Cardiac fibroblast (primary cell): ENCODE data around the gene GLT1D1.

Experiments
- DNase-seq, 2 donors: peaks; one replicate each; pipeline versions ENCODE4 v3.0.0 to v3.0.0-alpha.2; 2010; ENCODE audit warnings: low read depth in 2 of 2
- H3K4me3 ChIP-seq, 2 donors: replicated peaks in 1 of 2; 1 replicate in 1 of 2; 2 replicates in 1 of 2; pipeline ENCODE4 v1.5.1; 2011; ENCODE audit warnings: low read depth in 2 of 2, low read length in 2 of 2, mild to moderate bottlenecking in 2 of 2, moderate library complexity in 1 of 2
- CTCF ChIP-seq: IDR thresholded peaks from one replicate; pipeline ENCODE4 v1.5.1; 2011; ENCODE audit warnings: low read depth, mild to moderate bottlenecking, low read length, inconsistent platforms

GLT1D1 gene

DNA sequence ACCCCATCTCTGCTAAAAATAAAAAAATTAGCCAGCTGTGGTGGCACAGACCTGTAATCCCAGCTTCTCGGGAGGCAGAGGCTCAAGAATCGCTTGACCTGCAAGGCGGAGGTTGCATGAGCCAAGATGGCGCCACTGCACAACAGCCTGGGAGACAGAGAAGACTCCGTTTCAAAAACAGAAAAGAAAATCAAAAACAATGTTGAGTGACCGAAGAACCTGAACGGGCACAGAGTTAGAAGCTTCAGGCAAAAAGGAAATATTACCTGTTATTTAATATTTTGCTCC lies 3.5 kb downstream of the GLT1D1 start:
- H3K4me3 ChIP-seq: no peak overlapping the region
- TF ChIP-seq CTCF: no peak

GRCh38 chr12:128857133-128857763 lies 4.0 kb downstream of the GLT1D1 start:
- no peak overlapping the region for H3K4me3 ChIP-seq
- no peak for TF ChIP-seq CTCF
- no peak for DNase-seq

More for the DNA sequence above, 3.5 kb downstream of the GLT1D1 start:
- no peak for DNase-seq

GRCh38 chr12:128859311-128859710 lies 6.0 kb downstream of the GLT1D1 start:
- H3K4me3 ChIP-seq: no peak overlapping the region
- no peak for TF ChIP-seq CTCF
- no peak for DNase-seq

DNA sequence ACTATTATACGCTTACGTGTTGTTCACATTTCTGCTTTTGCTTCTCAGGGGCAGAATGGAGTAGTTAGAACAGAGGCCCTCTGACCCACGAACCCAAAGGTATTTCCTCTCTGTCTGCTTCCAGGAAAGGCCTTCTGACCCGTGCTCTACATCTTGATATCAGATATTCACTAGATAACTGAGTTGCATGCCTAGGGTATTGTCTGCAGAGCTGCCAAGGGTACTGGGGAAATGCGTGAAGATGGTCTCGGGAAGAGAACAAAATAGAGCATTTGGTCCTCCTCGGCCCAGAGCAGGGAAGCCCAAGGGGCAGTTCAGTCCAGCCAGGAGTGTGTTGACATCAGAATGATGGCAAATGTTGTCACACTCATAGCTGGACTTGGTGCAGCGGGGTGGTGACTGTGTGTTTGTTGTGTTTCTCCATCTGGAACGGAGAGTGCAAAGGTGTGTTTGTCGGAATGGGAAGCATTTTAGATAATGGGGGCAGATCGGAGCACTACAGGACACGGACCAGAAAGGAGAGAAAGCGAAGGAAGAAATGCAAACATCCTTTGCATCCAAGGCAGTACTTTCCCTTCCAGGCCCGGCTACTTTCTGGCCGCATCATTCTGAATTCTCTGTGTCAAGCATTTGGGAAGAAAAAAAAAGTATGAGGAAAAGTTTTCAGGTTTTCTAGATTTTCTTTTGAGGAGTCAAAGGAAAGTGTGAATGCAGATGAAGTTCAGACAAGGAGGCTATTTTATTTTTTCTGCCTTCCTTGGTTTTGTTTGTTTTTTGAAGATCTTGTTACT lies 8.1 kb downstream of the GLT1D1 start:
- H3K4me3 ChIP-seq: no peak overlapping the region
- no peak for TF ChIP-seq CTCF
- DNase-seq: no peak

GRCh38 chr12:128863957-128864356 lies 10.7 kb downstream of the GLT1D1 start:
- H3K4me3 ChIP-seq: no peak overlapping the region
- DNase-seq: no peak
- no peak for TF ChIP-seq CTCF

- no peak overlapping the region for H3K4me3 ChIP-seq
- TF ChIP-seq CTCF: no peak
- DNase-seq: no peak
These were observed 11.4 kb downstream of the GLT1D1 start for GRCh38 chr12:128864516-128865186.
